ENCODE results near the gene DCC. TPM values are rescaled to one million over a fixed set of nuclear protein-coding genes. Genes with fewer than 3 reads are reported as not detected.
"Not testable (repeated sequence)": the region's sequence is repeated elsewhere in the genome, so short reads cannot be mapped to it uniquely, and the experiment has no call there.

Gene DCC
- total and polyA plus RNA-seq, 2 donors from 2014 or later, result 3.9 TPM; not detected in 1

DNA sequence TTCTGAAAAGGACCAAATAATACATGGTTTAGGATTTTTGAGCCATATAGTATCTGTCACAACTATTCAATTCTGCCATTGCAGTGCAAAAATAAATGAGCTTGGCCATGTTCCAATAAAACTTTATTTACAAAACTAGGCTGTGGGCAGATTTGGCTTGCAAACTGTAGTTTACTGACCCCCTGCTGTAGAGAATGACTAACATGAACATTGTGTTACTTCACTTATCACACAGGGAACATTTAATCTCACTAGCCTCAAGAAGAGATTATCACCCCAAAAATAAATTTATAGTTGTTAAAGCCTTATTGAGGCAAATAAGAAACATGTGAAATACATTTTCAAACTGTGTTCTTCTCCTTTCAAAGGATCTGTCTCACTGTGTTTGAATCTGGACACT lies 1118.3 kb downstream of the DCC start:
- no peaks in the 10 kb centered on the region for H3K4me1 ChIP-seq (ENCODE audit: control insufficient read depth in 2 of 3, insufficient read depth in 2 of 3, low read depth in 1 of 3, low read length in 3 of 3)
- H3K9me3 ChIP-seq (ENCODE audit: control insufficient read depth in 2 of 3, insufficient read depth in 1 of 3, low read length in 3 of 3), result no peaks in the 10 kb centered on the region
- FAIRE-seq (no peak), DNase-seq (no peak)
- no peaks in the 10 kb centered on the region for H3K36me3 ChIP-seq (ENCODE audit: control insufficient read depth in 2 of 3, insufficient read depth in 3 of 3, low read length in 3 of 3)
- H3K9ac ChIP-seq (ENCODE audit: low read length in 3 of 3), result no peak overlapping the region
- no peak overlapping the region for H3K27ac ChIP-seq (ENCODE audit: low read depth in 2 of 2, low read length in 2 of 2)
- no peak for TF ChIP-seq CTCF (IDR thresholded peaks at IDR 0.05; ENCODE audit: borderline replicate concordance, extremely low read depth, insufficient read depth)
- no peaks in the 10 kb centered on the region for H3K27me3 ChIP-seq (ENCODE audit: control insufficient read depth, insufficient read depth, low read length)
- intact Hi-C loops (cut with DNase I), result no loop called here
- H3K4me3 ChIP-seq (ENCODE audit: low read length in 3 of 3), result no peak overlapping the region

GRCh38 chr18:53458944-53459580 lies 1119.1 kb downstream of the DCC start:
- Histone ChIP-seq H3K4me3 (ENCODE audit: low read length in 3 of 3) (no peak overlapping the region), H3K27me3 (ENCODE audit: control insufficient read depth, insufficient read depth, low read length) (no peaks in the 10 kb centered on the region), H3K9me3 (ENCODE audit: control insufficient read depth in 2 of 3, insufficient read depth in 1 of 3, low read length in 3 of 3) (no peaks in the 10 kb centered on the region), H3K9ac (ENCODE audit: low read length in 3 of 3) (no peak overlapping the region), H3K36me3 (ENCODE audit: control insufficient read depth in 2 of 3, insufficient read depth in 3 of 3, low read length in 3 of 3) (no peaks in the 10 kb centered on the region), H3K27ac (ENCODE audit: low read depth in 2 of 2, low read length in 2 of 2) (no peak overlapping the region), H3K4me1 (ENCODE audit: control insufficient read depth in 2 of 3, insufficient read depth in 2 of 3, low read depth in 1 of 3, low read length in 3 of 3) (no peaks in the 10 kb centered on the region)
- TF ChIP-seq CTCF (IDR thresholded peaks at IDR 0.05; ENCODE audit: borderline replicate concordance, extremely low read depth, insufficient read depth), result no peak
- DNase-seq (no peak), FAIRE-seq (no peak)
- intact Hi-C loops (cut with DNase I), result no loop called here

DNA sequence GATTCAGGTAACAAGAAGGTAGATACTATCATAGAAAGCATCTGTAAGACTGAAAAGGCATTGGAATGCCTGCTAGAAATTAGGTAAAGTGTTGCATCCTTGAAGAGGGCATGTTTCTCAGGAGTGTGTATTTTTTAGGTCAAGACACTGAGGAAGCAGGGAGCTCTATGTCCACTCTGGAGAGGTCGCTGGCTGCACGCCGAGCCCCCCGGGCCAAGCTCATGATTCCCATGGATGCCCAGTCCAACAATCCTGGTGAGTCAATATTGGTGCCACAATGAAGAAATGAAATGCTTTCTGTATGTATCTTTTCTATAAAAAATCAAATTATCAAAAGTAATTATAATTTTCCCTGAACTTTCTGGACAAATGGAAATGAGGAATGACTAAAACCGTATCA lies 1127.8 kb downstream of the DCC start:
- H3K27ac ChIP-seq (ENCODE audit: low read depth in 2 of 2, low read length in 2 of 2), result no peak overlapping the region
- H3K27me3 ChIP-seq (ENCODE audit: control insufficient read depth, insufficient read depth, low read length), result no peaks in the 10 kb centered on the region
- no peak for FAIRE-seq
- H3K4me1 ChIP-seq (ENCODE audit: control insufficient read depth in 2 of 3, insufficient read depth in 2 of 3, low read depth in 1 of 3, low read length in 3 of 3), result no peaks in the 10 kb centered on the region
- no peak overlapping the region for H3K4me3 ChIP-seq (ENCODE audit: low read length in 3 of 3)
- no peak for TF ChIP-seq CTCF (IDR thresholded peaks at IDR 0.05; ENCODE audit: borderline replicate concordance, extremely low read depth, insufficient read depth)
- no peak overlapping the region for H3K9ac ChIP-seq (ENCODE audit: low read length in 3 of 3)
- H3K9me3 ChIP-seq (ENCODE audit: control insufficient read depth in 2 of 3, insufficient read depth in 1 of 3, low read length in 3 of 3), result no peaks in the 10 kb centered on the region
- DNase-seq, result no peak
- intact Hi-C loops (cut with DNase I), result no loop called here
- H3K36me3 ChIP-seq (ENCODE audit: control insufficient read depth in 2 of 3, insufficient read depth in 3 of 3, low read length in 3 of 3), result no peaks in the 10 kb centered on the region

DNA sequence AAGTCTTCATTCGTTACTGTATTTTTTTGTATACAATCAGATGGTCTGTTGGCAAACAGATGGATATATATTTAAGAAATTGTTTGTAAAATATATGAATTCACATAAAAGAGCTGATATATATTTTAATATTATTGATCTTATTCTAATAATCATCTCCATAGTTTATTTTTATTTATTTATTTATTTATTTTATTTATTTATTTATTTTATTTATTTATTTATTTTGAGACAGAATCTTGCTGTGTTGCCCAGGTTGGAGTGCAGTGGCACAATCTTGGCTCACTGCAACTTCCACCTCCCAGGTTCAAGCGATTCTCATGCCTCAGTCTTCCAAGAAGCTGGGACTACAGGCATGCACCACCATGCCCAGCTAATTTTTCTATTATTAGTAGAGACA lies 1128.2 kb downstream of the DCC start:
- H3K27me3 ChIP-seq (ENCODE audit: control insufficient read depth, insufficient read depth, low read length); FAIRE-seq; H3K9me3 ChIP-seq (ENCODE audit: control insufficient read depth in 2 of 3, insufficient read depth in 1 of 3, low read length in 3 of 3); H3K4me3 ChIP-seq (ENCODE audit: low read length in 3 of 3); H3K4me1 ChIP-seq (ENCODE audit: control insufficient read depth in 2 of 3, insufficient read depth in 2 of 3, low read depth in 1 of 3, low read length in 3 of 3); H3K9ac ChIP-seq (ENCODE audit: low read length in 3 of 3); DNase-seq; intact Hi-C loops (cut with DNase I); H3K27ac ChIP-seq (ENCODE audit: low read depth in 2 of 2, low read length in 2 of 2); H3K36me3 ChIP-seq (ENCODE audit: control insufficient read depth in 2 of 3, insufficient read depth in 3 of 3, low read length in 3 of 3): not testable (repeated sequence)

Measured in kidney (tissue), 14 donors.